Activated T-helper 17 cell treated with anti-CD3 and anti-CD28 coated beads, Interleukin-2, amount 50 U/mL, for 72 hours (primary cell): ENCODE results near the gene GCSH. TPM values are rescaled to one million over a fixed set of nuclear protein-coding genes. Genes with fewer than 3 reads are reported as not detected.
A peak's percentile ranks its signal among the peaks of the same experiment; 100 is the strongest.

ENCODE experiments used
- ATAC-seq: fragments of 150-1000 bp; cut with Tn5 transposase; replicated peaks from 2 replicates; pipeline ENCODE4 v1.10.0; 2021; ENCODE audit warnings: mild to moderate bottlenecking, moderate library complexity
- H3K27ac Mint-ChIP-seq: one replicate; pipeline ENCODE4 v1.8.0; 2022; ENCODE audit warnings: mixed read lengths
- H3K27me3 Mint-ChIP-seq: one replicate; pipeline ENCODE4 v1.8.0; 2022; ENCODE audit warnings: mixed read lengths
- H3K36me3 Mint-ChIP-seq: one replicate; pipeline ENCODE4 v1.8.0; 2022; ENCODE audit warnings: low read depth, mild to moderate bottlenecking, mixed read lengths
- H3K4me1 Mint-ChIP-seq: one replicate; pipeline ENCODE4 v1.8.0; 2022; ENCODE audit warnings: mixed read lengths
- H3K4me3 Mint-ChIP-seq: one replicate; pipeline ENCODE4 v1.8.0; 2022; ENCODE audit warnings: mild to moderate bottlenecking, mixed read lengths
- H3K9me3 Mint-ChIP-seq: one replicate; pipeline ENCODE4 v1.8.0; 2022; ENCODE audit warnings: mixed read lengths
- total RNA-seq, 2 donors: library from RNA; stranded (reverse); gene quantifications; one replicate each; pipeline ENCODE4 v1.2.3, GENCODE V29; 2022

The GCSH gene
- total RNA-seq, 2 donors from 2014 or later: 10.1 to 25.6 TPM

DNA sequence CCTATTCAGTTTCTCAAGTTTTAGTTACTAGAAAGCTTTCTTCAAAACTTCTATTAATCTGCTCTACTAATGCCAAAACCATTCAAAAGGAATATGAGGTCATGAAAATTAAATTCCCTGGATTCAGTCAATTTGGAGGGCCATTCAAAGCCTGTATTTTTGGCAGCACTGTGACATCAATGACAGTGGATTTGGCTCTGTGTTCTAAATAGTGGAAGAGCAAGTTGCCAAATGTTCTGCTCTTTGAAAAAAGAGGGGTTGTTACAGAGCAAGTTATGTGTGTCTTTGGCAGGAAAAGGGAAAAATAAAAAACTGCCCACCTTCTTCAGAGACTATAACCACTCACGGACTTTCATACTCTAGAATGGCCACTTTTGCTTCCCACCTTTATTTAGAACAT is 16.0 kb downstream of the GCSH start:
- Mint-ChIP-seq H3K9me3 (no peaks in the 10 kb centered on the region), H3K4me1 (no peaks in the 10 kb centered on the region), H3K27ac (no peak overlapping the region), H3K36me3 (no peaks in the 10 kb centered on the region), H3K4me3 (no peak overlapping the region), H3K27me3 (no peaks in the 10 kb centered on the region)
- ATAC-seq: no peak

DNA sequence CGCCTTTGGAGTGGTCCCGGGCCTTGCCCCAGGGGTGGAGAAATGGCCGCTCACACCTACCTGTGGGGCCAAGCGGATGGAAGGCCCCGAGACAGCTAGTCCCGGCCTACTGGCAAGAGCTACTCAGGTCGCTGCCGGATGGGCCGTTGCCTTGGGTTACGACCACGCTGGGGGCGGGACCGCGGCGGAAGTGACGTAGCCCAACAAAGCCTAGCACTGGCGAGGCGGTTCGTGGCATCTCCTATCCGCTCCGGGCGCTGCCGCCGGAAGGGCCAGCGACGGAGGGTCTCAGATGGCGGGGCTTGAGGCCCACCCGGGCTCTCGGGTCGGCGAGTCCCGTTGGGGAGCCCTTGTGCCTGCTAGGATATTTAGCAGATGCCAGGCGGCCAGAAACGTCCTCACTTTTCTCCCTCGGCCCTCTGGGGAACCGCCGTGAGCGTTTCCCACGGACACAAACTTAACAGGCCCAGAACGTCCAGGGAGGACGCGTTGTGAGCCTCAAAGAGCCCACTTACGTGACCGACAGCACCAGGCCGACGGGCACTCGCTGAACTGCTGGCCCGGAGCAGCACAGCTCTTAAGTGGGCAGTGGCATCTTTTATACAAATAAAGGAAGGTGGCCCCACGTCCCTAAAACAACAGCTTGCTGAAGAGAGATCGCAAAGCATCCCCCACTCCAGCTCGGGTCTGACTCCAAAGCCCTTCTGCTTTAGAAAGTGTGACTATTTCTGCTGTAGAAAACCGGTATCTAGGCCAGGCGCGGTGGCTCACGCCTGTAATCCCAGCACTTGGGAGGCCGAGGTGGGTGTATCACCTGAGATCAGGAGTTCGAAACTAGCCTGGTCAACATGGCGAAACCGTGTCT is 18.9 kb downstream of the GCSH start, which contains the start of gene C16orf46:
TSS of gene C16orf46 (minus strand) at position 163 of the 865 bp plus-strand sequence. CDS start 13,283 bp downstream, outside the sequence.
- no peaks in the 10 kb centered on the region for H3K9me3 Mint-ChIP-seq
- ATAC-seq: peak; percentile 94
- no peak within 1 kb of the TSS for H3K4me3 Mint-ChIP-seq
- no peaks in the 10 kb centered on the region for H3K27me3 Mint-ChIP-seq
- H3K4me1 Mint-ChIP-seq: no peaks in the 10 kb centered on the region
- no peaks in the 10 kb centered on the region for H3K36me3 Mint-ChIP-seq
- H3K27ac Mint-ChIP-seq: no peak within 1 kb of the TSS

DNA sequence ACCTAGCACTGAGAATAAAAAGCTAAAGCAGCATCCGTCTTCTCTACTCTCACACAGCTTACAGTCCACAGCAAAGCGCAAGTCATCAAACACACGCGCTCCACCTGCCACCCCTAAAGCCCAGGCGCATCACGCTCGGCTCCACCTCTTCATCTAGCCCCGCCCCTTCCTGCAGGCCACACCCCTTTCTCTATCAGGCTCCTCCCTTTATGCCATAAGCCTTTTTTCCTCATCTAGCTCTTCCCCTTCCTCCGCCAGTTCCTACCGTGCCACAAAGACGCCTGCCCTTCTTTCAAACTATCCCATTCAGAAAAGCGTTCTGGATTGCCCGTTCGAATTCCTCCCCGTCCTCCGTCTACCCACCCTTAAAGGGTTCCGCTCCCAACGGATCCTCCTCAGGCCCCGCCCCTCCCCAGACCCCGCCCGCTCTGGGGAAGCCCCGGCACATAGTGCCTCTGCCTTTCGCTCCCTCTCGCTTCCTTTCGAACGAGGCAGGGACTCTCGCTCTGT is 19.6 kb downstream of the GCSH start:
- H3K4me3 Mint-ChIP-seq: no peak overlapping the region
- ATAC-seq: peak; percentile 87
- no peak overlapping the region for H3K27ac Mint-ChIP-seq
- no peaks in the 10 kb centered on the region for H3K9me3 Mint-ChIP-seq
- H3K4me1 Mint-ChIP-seq: no peaks in the 10 kb centered on the region
- no peaks in the 10 kb centered on the region for H3K36me3 Mint-ChIP-seq
- H3K27me3 Mint-ChIP-seq: no peaks in the 10 kb centered on the region

DNA sequence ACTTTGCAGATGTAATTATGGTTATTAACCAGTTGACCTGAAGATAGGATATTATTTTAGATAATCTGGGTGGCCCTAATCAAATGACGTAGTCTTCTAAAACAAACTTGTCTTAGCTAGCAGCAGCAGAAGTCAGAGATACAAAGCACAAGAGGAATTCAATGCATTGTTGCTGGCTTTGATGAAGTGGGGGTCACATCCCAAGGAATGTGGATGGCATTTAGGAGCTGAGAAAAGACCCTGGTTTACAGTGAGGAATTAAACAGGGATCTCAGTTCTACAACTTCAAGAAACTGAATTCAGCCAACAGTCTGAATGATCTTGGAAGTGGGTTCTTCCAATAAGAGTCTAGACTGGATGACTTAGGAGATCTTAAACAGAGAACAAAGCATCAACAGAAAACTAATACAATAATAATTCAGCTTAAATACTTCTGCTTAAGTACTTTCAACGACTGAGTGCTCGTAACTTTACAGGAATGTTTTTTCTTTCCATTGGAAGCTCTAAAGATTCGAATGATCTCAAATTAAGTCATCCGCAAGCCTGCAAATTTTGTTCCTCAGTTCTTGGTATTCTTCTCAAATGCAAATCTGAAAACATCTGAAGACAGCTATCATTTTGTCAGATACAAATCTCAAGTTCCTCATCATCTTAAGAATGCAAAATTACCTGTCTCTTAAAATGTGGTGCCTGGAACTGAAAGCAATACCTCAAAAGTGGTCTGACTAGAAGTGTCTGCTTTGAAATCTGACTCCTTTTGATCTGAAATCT is 22.4 kb downstream of the GCSH start:
- Mint-ChIP-seq H3K27ac (no peak overlapping the region), H3K36me3 (no peaks in the 10 kb centered on the region), H3K4me1 (no peaks in the 10 kb centered on the region), H3K27me3 (peaks cover 3% of the 10 kb centered on the region), H3K4me3 (no peak overlapping the region), H3K9me3 (no peaks in the 10 kb centered on the region)
- no peak for ATAC-seq

DNA sequence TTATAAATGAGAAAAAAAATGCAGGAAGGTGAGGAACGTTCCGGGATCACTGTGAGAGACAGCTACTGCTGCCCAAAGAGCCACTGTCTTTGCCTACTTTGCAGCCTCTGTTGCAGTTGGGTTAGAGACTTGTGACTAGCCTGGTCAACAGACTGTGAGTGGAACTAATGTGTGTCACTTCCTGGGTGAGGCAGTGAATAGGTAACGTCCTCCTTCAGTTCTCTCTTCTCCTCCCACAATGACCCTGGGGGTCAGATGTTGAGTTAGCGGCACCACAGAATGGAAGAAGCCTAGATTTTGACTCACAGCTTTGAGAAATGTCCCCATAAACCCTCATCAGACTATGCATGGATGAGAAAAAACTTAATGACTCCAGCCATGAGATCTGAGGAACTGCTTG is 24.4 kb downstream of the GCSH start:
- H3K36me3 Mint-ChIP-seq: no peaks in the 10 kb centered on the region
- no peaks in the 10 kb centered on the region for H3K9me3 Mint-ChIP-seq
- H3K4me3 Mint-ChIP-seq: no peak overlapping the region
- no peak overlapping the region for H3K27ac Mint-ChIP-seq
- peaks cover 3% of the 10 kb centered on the region for H3K27me3 Mint-ChIP-seq
- H3K4me1 Mint-ChIP-seq: no peaks in the 10 kb centered on the region
- no peak for ATAC-seq

DNA sequence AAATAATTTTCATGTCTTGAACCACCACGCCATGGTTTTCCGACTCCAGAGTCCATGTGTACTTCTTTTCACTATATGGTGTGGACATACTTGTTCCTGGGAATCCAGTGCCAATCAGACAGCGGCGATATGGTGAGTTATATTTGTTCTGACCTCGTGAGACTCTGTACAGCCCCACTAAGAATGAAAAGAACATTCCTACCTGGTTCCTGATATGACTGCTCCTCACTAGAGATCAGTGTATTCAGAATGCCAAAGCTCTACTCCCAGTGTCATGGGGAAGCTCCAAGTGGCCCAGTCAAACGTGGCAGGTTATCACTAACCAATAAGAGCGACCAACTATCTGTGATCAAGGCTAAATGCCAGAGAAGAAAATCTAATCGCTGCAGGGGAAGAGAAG is 25.2 kb downstream of the GCSH start:
- Mint-ChIP-seq H3K27ac (no peak overlapping the region), H3K9me3 (no peaks in the 10 kb centered on the region), H3K4me3 (no peak overlapping the region), H3K36me3 (no peaks in the 10 kb centered on the region), H3K4me1 (no peaks in the 10 kb centered on the region), H3K27me3 (peaks cover 3% of the 10 kb centered on the region)
- ATAC-seq: no peak

DNA sequence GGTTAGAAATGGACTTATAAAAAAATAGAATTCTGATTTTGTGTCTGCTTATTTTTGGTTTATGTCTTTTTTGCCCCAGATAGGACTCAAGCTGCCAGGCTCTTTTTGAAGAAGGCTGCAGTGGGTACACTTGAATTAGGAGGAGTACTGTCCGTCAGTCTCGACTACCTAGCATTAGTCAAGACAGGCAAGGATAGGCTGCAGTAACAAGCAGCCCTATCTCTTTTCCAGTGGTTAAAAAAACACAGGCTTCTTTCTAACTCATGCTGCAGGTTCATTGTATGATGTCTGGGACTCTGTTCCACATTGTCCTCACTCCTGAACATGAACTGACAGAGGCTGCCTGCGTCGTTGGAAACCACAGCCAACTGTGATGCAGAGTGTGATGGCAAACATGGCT is 27.1 kb downstream of the GCSH start:
- Mint-ChIP-seq H3K4me3 (no peak overlapping the region), H3K36me3 (no peaks in the 10 kb centered on the region), H3K4me1 (no peaks in the 10 kb centered on the region), H3K9me3 (no peaks in the 10 kb centered on the region), H3K27me3 (peaks cover 3% of the 10 kb centered on the region), H3K27ac (no peak overlapping the region)
- no peak for ATAC-seq

DNA sequence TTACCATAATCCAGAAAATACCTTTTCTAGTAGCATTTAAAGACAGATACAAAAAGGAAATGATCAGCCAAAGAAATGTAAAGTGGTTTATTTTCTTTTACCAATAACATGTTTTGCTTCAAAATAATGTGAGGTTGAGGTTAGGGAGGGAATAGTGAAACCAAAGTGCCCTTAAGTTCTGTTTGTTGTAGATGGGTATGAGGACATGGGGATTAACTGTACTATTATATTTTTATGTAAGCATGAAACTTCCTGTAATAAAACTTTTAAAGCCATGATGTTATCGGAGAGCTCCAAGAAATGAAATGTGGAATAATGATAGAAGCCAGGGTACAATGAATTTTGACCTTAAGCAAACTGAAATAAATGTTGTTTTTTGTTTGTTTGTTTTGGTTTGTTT is 29.0 kb downstream of the GCSH start:
- Mint-ChIP-seq H3K4me3 (no peak overlapping the region), H3K36me3 (no peaks in the 10 kb centered on the region), H3K27me3 (peaks cover 3% of the 10 kb centered on the region), H3K4me1 (no peaks in the 10 kb centered on the region), H3K9me3 (no peaks in the 10 kb centered on the region), H3K27ac (peak overlapping the region; percentile 24)
- ATAC-seq: no peak

DNA sequence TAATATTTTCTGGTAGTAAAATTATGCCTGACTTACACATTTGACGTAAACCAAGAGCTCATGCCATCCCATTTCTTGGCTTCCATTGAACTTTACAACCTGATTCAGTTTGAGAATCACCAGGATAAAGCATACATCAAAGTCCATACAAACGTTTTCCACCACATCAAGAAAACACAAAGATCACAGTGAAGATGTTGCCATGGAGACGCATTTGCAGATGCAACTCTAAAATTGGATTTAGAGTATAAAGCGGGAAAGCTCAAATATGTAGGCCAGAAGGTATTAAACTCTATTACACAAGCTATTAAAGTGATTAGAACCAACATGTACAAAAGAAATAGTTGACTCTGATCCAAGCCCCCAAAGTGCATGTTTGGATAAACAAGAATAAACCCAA is 29.5 kb downstream of the GCSH start:
- Mint-ChIP-seq H3K4me3 (no peak overlapping the region), H3K9me3 (no peaks in the 10 kb centered on the region), H3K27me3 (peaks cover 3% of the 10 kb centered on the region), H3K36me3 (no peaks in the 10 kb centered on the region), H3K27ac (peak overlapping the region; percentile 24), H3K4me1 (no peaks in the 10 kb centered on the region)
- no peak for ATAC-seq

DNA sequence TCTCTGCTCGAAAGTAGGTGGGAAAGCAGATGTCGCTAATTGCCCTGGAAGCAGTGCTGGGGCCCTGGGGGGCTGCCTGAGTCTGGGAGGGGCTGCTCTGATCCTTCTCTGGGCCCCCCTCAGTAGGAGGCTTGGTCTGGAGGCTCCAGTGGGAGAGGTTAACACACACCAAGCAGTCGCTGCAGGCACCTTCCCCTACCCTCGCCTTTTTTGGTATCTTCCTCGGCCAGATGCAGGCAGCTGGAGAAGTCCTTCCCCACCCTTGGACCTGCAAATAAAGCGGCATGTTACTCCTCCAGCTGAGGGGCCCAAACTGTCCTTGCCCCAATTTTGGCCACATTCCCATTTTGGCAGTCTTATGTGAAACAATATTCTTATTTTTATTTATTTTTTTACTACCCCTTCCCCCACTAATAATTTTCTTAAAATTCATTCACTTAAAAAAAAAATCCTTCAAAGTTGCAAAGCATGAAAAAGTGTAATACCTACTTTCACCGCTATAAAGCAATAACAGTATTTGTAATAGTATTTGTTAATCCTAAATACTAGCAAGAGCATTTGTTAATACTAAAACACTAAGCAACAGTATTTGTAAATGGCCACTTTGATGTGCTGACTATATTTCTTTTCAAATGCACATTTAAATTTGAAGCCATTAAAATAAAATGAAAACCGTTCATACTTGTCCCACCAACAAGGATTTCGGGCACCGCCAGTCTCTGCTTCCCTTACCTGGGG is 34.2 kb downstream of the GCSH start:
- Mint-ChIP-seq H3K27me3 (no peaks in the 10 kb centered on the region), H3K9me3 (no peaks in the 10 kb centered on the region), H3K4me1 (no peaks in the 10 kb centered on the region), H3K4me3 (no peak overlapping the region), H3K27ac (no peak overlapping the region), H3K36me3 (no peaks in the 10 kb centered on the region)
- ATAC-seq: no peak

DNA sequence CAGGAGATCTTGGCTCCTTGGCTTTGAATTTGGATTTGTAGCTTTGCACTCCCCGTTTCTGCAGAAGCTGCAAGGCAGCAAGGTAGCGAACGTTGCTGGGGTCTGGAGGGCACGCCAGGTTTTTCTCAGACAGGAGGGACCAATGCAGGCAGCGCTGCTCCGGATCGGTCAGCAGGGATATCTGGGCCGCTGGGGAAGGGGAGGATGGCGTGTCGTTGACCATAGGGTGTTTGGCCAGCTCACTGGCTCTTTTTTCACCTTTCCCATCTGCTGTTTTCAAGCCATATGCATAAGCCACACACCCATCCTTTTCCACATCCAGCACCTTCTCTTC is 34.9 kb downstream of the GCSH start:
- Mint-ChIP-seq H3K9me3 (no peaks in the 10 kb centered on the region), H3K4me1 (no peaks in the 10 kb centered on the region), H3K36me3 (no peaks in the 10 kb centered on the region), H3K27me3 (no peaks in the 10 kb centered on the region), H3K27ac (no peak overlapping the region), H3K4me3 (no peak overlapping the region)
- no peak for ATAC-seq

DNA sequence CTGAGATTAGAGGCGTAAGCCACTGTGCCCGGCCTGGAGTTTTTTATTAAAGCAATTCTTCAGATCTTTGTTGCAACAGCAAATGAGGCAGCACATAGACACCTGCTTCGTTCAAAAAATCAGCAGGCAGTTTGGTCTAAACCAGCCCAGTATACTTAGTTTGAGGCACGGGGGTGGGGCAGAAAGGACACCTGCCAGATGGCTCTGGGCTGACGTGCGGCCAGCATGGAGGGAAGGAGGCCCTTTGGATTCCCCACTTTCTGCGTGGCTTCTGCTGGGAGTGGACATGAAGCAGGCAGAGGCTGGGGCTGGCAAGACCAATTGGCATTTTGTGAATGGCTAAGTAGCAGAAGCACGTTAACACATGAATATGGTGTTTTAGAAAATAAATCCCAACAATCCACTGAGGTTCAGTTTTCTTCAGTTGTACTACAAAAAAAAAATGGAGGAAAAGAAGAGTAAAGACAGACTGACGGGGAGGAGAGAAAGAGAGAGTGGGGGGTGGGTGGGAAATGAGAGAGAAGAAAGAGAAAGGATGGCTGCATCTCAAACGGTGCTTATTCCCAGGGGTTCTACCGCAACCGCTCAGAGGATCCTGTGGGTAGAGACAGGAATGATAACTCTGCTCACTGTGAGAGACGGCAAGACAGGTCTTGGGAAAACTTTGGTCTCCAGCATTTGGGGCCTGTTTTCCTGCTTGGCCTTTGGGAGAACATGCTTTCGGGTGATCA is 35.5 kb downstream of the GCSH start:
- Mint-ChIP-seq H3K36me3 (no peaks in the 10 kb centered on the region), H3K4me1 (no peaks in the 10 kb centered on the region), H3K4me3 (no peak overlapping the region), H3K27ac (no peak overlapping the region), H3K27me3 (no peaks in the 10 kb centered on the region), H3K9me3 (no peaks in the 10 kb centered on the region)
- no peak for ATAC-seq

DNA sequence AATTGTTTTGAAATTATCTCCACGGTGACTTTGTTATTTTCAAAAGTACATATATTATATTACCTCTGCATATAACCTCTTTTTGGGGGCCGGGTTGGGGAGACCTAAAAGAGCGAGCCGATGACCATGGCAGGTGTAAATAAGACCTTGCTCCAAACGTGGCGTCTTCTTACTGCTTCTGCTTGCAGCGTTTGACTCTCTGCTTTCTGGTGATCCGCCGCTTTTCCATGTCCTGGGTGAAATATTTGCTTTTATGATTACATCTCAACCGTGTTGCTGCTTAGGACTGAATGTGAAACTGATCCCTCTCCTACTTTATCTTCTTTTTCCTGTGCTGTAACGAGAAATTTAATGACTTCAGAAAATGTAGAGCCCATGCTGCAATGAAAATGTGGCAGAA is 42.4 kb downstream of the GCSH start:
- no peak for ATAC-seq
- Mint-ChIP-seq H3K4me3 (no peak overlapping the region), H3K9me3 (peaks cover 11% of the 10 kb centered on the region), H3K27me3 (no peaks in the 10 kb centered on the region), H3K27ac (no peak overlapping the region), H3K36me3 (no peaks in the 10 kb centered on the region), H3K4me1 (no peaks in the 10 kb centered on the region)

DNA sequence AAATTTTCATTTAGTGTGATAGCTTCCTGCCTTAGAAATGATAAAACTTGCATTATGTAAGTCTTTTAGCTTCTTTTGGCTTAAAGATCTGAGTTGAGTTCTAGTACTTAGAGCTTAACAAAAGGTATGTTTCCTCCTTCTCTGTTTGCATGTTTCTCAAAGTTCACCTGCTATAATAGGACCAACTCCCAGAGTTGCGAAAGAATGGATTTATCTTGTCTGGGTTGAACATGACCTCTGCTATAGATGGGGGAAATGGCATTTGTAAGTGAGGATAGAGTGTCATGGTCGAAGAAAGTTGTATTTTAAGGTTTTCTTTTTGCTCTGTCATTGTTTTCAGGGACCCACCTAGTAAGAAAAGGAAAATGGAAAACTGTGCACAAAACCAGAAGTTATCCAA is 53.4 kb downstream of the GCSH start:
- no peaks in the 10 kb centered on the region for H3K27me3 Mint-ChIP-seq
- no peak overlapping the region for H3K4me3 Mint-ChIP-seq
- peaks cover 68% of the 10 kb centered on the region for H3K36me3 Mint-ChIP-seq
- no peaks in the 10 kb centered on the region for H3K9me3 Mint-ChIP-seq
- no peak for ATAC-seq
- H3K27ac Mint-ChIP-seq: no peak overlapping the region
- H3K4me1 Mint-ChIP-seq: peaks cover 5% of the 10 kb centered on the region
